Right lobe of liver (tissue), 4 donors: Measurements from ENCODE around the gene GSTA4.

Experiments used
- CTCF ChIP-seq, 4 donors: fragments of 200-600 bp in 3 of 4; fragments of 450-650 bp in 1 of 4; IDR thresholded peaks; one replicate each; pipeline versions ENCODE4 v1.5.1 to v1.8.0; 2016 to 2022; ENCODE audit warnings: antibody characterized with exemption in 4 of 4, mild to moderate bottlenecking in 2 of 4
- POLR2A ChIP-seq: fragments of 450-650 bp; IDR thresholded peaks from one replicate; pipeline ENCODE4 v1.6.1; 2017; ENCODE audit warnings: antibody characterized with exemption, mild to moderate bottlenecking
- donor health status: DM: no; HTN: no; CAD: no.
- donor health status: DM: no; HTN: no; CAD: no.
- donor health status: DM: no; HTN: yes; CAD: no.

GRCh38 chr6:52975580-52975979, 19.5 kb downstream of the GSTA4 start:
- TF ChIP-seq POLR2A (no peak), CTCF (IDR thresholded peaks at IDR 0.05) (no peak)
